ENCODE results near the gene UGDH.

UGDH gene

DNA sequence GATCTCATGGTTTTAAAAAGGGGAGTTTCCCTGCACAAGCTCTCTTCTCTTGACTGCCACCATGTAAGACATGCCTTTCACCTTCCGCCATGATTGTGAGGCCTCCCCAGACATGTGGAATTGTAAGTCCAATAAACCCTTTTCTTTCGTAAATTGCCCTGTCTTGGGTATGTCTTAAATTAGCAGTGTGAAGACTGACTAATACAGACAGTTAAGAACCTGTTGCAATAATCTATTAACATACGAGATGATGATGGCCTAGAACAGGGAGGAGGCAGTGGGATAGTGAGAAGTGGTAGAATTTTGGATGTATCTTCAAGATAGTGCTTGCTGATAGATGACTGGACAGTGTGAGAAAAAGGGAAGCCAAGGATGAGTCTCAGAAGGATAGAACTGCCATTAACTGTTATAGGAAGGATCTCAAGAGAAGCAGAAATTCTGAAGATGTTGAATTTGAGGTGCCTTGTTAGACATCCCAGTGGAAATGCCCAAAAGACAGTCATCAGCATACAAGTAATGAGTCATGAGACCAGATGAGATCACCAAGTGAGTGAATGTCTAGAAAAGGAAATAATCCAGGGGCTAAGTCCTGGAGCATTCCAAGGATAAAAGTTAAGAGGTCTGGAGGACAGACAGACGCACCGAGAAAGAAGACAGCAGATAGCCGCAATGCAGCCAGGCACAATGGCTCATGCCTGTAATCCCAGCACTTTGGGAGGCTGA is 38.8 kb upstream of the UGDH start:
- Histone ChIP-seq H3K4me2 (ENCODE audit: low read depth, low read length) (no peak overlapping the region), H3K4me3 (ENCODE audit: low read length) (no peak overlapping the region), H3K36me3 (replicated peaks; ENCODE audit: insufficient read depth, low read length) (no peaks in the 10 kb centered on the region), H3K9me3 (replicated peaks; ENCODE audit: insufficient read depth, low read length) (no peaks in the 10 kb centered on the region), H3K9me2 (replicated peaks; ENCODE audit: insufficient read depth, low read length) (no peaks in the 10 kb centered on the region), H4K20me1 (ENCODE audit: insufficient read depth, low read length) (no peaks in the 10 kb centered on the region), H3K27me3 (replicated peaks; ENCODE audit: insufficient read depth, low read length) (no peaks in the 10 kb centered on the region), H3F3A (ENCODE audit: insufficient read depth, low read length) (no peaks in the 10 kb centered on the region), H3K79me2 (ENCODE audit: low read length) (no peaks in the 10 kb centered on the region), H3K4me1 (ENCODE audit: low read length) (no peaks in the 10 kb centered on the region), H3K9ac (ENCODE audit: low read length) (no peak overlapping the region), H2AFZ (ENCODE audit: low read length) (no peak overlapping the region), H3K27ac (ENCODE audit: low read length) (no peak overlapping the region)
- no peak for DNase-seq
- TF ChIP-seq, protein P1, sequence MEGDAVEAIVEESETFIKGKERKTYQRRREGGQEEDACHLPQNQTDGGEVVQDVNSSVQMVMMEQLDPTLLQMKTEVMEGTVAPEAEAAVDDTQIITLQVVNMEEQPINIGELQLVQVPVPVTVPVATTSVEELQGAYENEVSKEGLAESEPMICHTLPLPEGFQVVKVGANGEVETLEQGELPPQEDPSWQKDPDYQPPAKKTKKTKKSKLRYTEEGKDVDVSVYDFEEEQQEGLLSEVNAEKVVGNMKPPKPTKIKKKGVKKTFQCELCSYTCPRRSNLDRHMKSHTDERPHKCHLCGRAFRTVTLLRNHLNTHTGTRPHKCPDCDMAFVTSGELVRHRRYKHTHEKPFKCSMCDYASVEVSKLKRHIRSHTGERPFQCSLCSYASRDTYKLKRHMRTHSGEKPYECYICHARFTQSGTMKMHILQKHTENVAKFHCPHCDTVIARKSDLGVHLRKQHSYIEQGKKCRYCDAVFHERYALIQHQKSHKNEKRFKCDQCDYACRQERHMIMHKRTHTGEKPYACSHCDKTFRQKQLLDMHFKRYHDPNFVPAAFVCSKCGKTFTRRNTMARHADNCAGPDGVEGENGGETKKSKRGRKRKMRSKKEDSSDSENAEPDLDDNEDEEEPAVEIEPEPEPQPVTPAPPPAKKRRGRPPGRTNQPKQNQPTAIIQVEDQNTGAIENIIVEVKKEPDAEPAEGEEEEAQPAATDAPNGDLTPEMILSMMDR (IDR thresholded peaks at IDR 0.05; ENCODE audit: low read length), result no peak
- TF ChIP-seq EZH2phosphoT487 (IDR thresholded peaks at IDR 0.05; ENCODE audit: low read length) (no peak), EZH2 (optimal IDR thresholded peaks at IDR 0.05; ENCODE audit: low read depth, low read length) (no peak)

DNA sequence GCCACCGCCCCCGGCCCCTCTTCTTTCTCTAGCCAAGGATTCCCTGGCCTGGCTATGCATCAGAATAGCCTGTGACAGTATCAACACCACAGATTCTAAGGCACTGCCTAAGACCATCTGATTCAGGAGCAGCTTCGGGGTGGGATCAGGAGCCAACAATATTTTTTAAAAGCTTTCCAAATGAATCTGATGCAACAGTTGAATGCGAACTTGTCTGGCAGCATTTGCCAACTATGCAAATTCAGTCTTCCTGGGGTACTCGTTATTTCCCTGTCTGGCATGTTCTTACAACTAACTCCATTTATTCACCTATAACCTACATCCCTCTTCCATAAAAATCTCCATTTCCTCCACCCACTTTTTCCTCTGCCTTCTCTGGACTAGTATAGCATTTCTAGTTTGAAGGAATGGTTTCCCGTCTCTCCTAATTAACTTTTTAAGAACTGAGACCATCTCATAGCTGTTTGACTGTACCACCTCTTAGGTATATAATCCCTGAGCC is 36.2 kb upstream of the UGDH start:
- no peaks in the 10 kb centered on the region for H3K27me3 ChIP-seq (replicated peaks; ENCODE audit: insufficient read depth, low read length)
- no peaks in the 10 kb centered on the region for H3F3A ChIP-seq (ENCODE audit: insufficient read depth, low read length)
- no peak overlapping the region for H3K9ac ChIP-seq (ENCODE audit: low read length)
- H3K27ac ChIP-seq (ENCODE audit: low read length), result no peak overlapping the region
- no peak overlapping the region for H2AFZ ChIP-seq (ENCODE audit: low read length)
- H3K4me3 ChIP-seq (ENCODE audit: low read length), result no peak overlapping the region
- H4K20me1 ChIP-seq (ENCODE audit: insufficient read depth, low read length), result no peaks in the 10 kb centered on the region
- H3K4me1 ChIP-seq (ENCODE audit: low read length), result no peaks in the 10 kb centered on the region
- no peaks in the 10 kb centered on the region for H3K36me3 ChIP-seq (replicated peaks; ENCODE audit: insufficient read depth, low read length)
- H3K9me2 ChIP-seq (replicated peaks; ENCODE audit: insufficient read depth, low read length), result no peaks in the 10 kb centered on the region
- H3K4me2 ChIP-seq (ENCODE audit: low read depth, low read length), result no peak overlapping the region
- DNase-seq, result no peak
- no peaks in the 10 kb centered on the region for H3K79me2 ChIP-seq (ENCODE audit: low read length)
- no peaks in the 10 kb centered on the region for H3K9me3 ChIP-seq (replicated peaks; ENCODE audit: insufficient read depth, low read length)
- TF ChIP-seq, protein P1 (IDR thresholded peaks at IDR 0.05; ENCODE audit: low read length), result no peak
- TF ChIP-seq EZH2phosphoT487 (IDR thresholded peaks at IDR 0.05; ENCODE audit: low read length), result no peak
- no peak for TF ChIP-seq EZH2 (optimal IDR thresholded peaks at IDR 0.05; ENCODE audit: low read depth, low read length)

DNA sequence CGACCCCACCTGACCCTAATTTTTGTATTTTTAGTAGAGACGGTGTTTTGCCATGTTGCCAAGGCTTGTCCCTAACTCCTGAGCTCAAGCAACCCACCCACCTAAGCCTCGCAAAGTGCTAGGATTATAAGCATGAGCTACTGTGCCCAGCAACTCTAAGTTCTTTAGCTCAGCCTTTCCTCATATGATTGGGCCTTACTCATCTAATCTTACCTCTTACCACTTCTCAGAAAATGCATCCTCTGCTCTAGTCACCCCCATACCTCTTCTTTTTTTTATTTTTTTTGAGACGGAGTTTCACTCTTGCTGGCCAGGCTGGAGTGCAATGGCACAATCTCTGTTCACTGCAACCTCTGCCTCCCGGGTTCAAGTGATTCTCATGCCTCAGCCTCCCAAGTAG is 35.6 kb upstream of the UGDH start:
- no peak overlapping the region for H3K27ac ChIP-seq (ENCODE audit: low read length)
- H3K9me2 ChIP-seq (replicated peaks; ENCODE audit: insufficient read depth, low read length), result no peaks in the 10 kb centered on the region
- no peaks in the 10 kb centered on the region for H3K36me3 ChIP-seq (replicated peaks; ENCODE audit: insufficient read depth, low read length)
- no peak overlapping the region for H3K4me3 ChIP-seq (ENCODE audit: low read length)
- H2AFZ ChIP-seq (ENCODE audit: low read length), result no peak overlapping the region
- no peaks in the 10 kb centered on the region for H3F3A ChIP-seq (ENCODE audit: insufficient read depth, low read length)
- H3K9ac ChIP-seq (ENCODE audit: low read length), result no peak overlapping the region
- H3K79me2 ChIP-seq (ENCODE audit: low read length), result no peaks in the 10 kb centered on the region
- H3K27me3 ChIP-seq (replicated peaks; ENCODE audit: insufficient read depth, low read length), result no peaks in the 10 kb centered on the region
- no peaks in the 10 kb centered on the region for H3K9me3 ChIP-seq (replicated peaks; ENCODE audit: insufficient read depth, low read length)
- no peak overlapping the region for H3K4me2 ChIP-seq (ENCODE audit: low read depth, low read length)
- no peak for TF ChIP-seq EZH2phosphoT487 (IDR thresholded peaks at IDR 0.05; ENCODE audit: low read length)
- H4K20me1 ChIP-seq (ENCODE audit: insufficient read depth, low read length), result no peaks in the 10 kb centered on the region
- no peak for DNase-seq
- H3K4me1 ChIP-seq (ENCODE audit: low read length), result no peaks in the 10 kb centered on the region

DNA sequence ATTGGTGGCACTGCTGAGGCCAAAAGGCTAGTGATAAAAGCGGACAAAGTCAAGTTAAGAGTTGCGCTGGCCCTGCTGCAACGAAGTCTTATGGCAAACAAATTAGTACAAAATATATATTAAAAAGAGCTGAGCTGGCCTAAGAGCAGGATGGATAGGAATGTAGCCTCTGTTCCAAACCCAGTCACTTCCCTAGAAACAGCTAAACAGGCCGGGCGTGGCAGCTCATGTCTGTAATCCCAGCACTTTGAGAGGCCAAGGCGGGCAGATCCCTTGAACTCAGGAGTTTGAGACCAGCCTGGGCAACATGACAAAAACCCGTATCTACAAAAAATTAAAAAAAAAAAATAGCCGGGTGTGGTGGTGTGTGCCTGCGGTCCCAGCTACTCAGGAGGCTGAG is 32.4 kb upstream of the UGDH start:
- no peak overlapping the region for H3K4me2 ChIP-seq (ENCODE audit: low read depth, low read length)
- no peaks in the 10 kb centered on the region for H3F3A ChIP-seq (ENCODE audit: insufficient read depth, low read length)
- no peaks in the 10 kb centered on the region for H4K20me1 ChIP-seq (ENCODE audit: insufficient read depth, low read length)
- no peaks in the 10 kb centered on the region for H3K36me3 ChIP-seq (replicated peaks; ENCODE audit: insufficient read depth, low read length)
- no peak overlapping the region for H3K4me3 ChIP-seq (ENCODE audit: low read length)
- H2AFZ ChIP-seq (ENCODE audit: low read length), result no peak overlapping the region
- H3K9me3 ChIP-seq (replicated peaks; ENCODE audit: insufficient read depth, low read length), result no peaks in the 10 kb centered on the region
- DNase-seq, result no peak
- TF ChIP-seq EZH2 (optimal IDR thresholded peaks at IDR 0.05; ENCODE audit: low read depth, low read length) (no peak), EZH2phosphoT487 (IDR thresholded peaks at IDR 0.05; ENCODE audit: low read length) (no peak)
- TF ChIP-seq, protein P1 (IDR thresholded peaks at IDR 0.05; ENCODE audit: low read length), result no peak
- H3K79me2 ChIP-seq (ENCODE audit: low read length), result no peaks in the 10 kb centered on the region
- H3K9me2 ChIP-seq (replicated peaks; ENCODE audit: insufficient read depth, low read length), result no peaks in the 10 kb centered on the region
- no peaks in the 10 kb centered on the region for H3K4me1 ChIP-seq (ENCODE audit: low read length)
- no peak overlapping the region for H3K9ac ChIP-seq (ENCODE audit: low read length)
- no peaks in the 10 kb centered on the region for H3K27me3 ChIP-seq (replicated peaks; ENCODE audit: insufficient read depth, low read length)
- no peak overlapping the region for H3K27ac ChIP-seq (ENCODE audit: low read length)
